ENCODE results near the gene BABAM2. TPM values are rescaled to one million over a fixed set of nuclear protein-coding genes. Genes with fewer than 3 reads are reported as not detected.

The BABAM2 gene
- total RNA-seq, 1 donor from 2014 or later: 41.0 TPM

DNA sequence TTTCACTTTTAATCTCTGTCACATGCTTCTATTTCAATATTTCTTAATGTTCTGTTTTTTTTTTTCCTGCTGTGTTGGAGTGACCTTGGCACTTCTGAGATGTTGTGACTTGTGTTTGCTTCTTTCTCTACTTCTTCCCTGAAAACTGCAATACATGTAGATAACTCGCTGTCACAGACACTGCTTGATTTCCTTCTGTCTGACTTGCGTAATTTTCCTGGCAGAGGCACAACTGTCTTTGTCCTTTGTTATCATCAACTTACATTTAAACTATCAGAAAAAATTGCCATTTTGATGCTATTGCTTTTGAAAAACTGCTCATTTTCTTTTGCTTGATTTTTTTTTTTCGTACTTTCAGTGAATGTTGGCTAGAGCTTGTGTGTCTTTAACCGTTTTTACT is 69.0 kb downstream of the BABAM2 start:
- H3K27me3 ChIP-seq: no peaks in the 10 kb centered on the region
- H3K27ac ChIP-seq: peak overlapping the region; percentile 53
- DNase-seq (ENCODE audit: extremely low spot score in 2 of 2): no peak
- H3K4me3 ChIP-seq: no peak overlapping the region
- no peaks in the 10 kb centered on the region for H3K9me3 ChIP-seq
- TF ChIP-seq, protein P1, sequence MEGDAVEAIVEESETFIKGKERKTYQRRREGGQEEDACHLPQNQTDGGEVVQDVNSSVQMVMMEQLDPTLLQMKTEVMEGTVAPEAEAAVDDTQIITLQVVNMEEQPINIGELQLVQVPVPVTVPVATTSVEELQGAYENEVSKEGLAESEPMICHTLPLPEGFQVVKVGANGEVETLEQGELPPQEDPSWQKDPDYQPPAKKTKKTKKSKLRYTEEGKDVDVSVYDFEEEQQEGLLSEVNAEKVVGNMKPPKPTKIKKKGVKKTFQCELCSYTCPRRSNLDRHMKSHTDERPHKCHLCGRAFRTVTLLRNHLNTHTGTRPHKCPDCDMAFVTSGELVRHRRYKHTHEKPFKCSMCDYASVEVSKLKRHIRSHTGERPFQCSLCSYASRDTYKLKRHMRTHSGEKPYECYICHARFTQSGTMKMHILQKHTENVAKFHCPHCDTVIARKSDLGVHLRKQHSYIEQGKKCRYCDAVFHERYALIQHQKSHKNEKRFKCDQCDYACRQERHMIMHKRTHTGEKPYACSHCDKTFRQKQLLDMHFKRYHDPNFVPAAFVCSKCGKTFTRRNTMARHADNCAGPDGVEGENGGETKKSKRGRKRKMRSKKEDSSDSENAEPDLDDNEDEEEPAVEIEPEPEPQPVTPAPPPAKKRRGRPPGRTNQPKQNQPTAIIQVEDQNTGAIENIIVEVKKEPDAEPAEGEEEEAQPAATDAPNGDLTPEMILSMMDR (IDR thresholded peaks at IDR 0.05): no peak
- intact Hi-C loops (cut with DNase I): loop anchor here (5.0 to 10.0 kb wide), 2 partner anchors 255 to 433 kb away; partner anchors contain the start of gene FOSL2
- H3K4me1 ChIP-seq: peaks cover 56% of the 10 kb centered on the region
- no peaks in the 10 kb centered on the region for H3K36me3 ChIP-seq

DNA sequence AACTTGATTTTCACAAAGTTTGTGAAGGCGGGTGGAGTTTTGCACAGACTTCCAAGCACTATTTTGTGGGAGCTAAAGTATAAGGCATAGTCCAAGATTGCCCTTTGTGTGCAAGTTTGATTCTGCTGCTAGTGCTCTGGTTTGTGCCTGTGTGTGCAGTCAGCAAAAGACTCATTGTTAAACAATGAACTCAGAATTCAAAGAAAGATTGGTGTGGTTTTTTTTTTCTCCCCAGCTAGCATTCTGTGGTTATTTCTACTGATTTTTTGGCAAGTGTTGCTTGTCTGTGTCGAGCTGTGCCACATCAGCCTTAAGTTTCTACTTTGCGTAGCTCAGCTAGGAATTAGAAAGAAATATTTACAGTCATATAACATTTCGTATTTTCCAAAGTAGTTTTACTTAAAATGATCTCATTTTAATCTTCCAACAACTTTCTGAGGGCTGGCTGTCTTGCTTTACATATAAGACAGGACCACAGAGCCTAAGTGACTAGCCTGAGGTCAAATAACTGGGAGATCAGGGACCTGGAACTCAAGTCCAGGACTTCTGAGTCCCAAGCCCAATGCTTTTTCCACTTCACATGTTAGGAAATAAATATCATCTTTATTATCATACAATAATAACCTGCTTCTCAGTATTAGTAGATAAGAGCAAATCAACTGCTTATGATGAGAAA is 69.8 kb downstream of the BABAM2 start:
- TF ChIP-seq, protein P1 (IDR thresholded peaks at IDR 0.05): no peak
- no peak for TF ChIP-seq POLR2A (IDR thresholded peaks at IDR 0.05)
- TF ChIP-seq POLR2AphosphoS5 (IDR thresholded peaks at IDR 0.05; ENCODE audit: insufficient read depth in 1 of 2, low read depth in 1 of 2): no peak
- Histone ChIP-seq H3K27me3 (no peaks in the 10 kb centered on the region), H3K4me1 (peaks cover 47% of the 10 kb centered on the region), H3K4me3 (no peak overlapping the region), H3K27ac (peak overlapping the region; percentile 53), H3K9me3 (no peaks in the 10 kb centered on the region), H3K36me3 (no peaks in the 10 kb centered on the region)
- DNase-seq (ENCODE audit: extremely low spot score in 2 of 2): no peak
- intact Hi-C loops (cut with DNase I): no loop called here

DNA sequence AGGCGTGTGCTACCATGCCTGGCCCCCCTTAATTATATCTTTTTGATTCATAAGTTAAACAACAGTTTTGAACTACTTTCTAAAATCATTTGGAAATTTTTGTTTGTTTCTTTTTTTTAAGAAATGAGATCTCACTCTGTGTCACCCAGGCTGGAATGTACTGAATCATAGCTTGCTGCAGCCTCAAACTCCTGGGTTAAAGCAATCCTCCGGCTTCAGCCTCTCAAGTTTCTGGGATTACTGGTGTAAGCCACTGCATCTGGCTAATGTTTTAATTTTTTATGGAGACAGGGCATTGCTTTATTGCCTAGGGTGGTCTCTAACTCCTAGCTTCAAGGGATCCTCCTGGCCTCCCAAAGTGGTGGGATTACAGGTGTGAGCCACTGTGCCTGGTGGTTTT is 71.5 kb downstream of the BABAM2 start:
- Histone ChIP-seq H3K27me3 (no peaks in the 10 kb centered on the region), H3K27ac (peak overlapping the region; percentile 14), H3K9me3 (no peaks in the 10 kb centered on the region), H3K4me1 (peaks cover 44% of the 10 kb centered on the region), H3K36me3 (no peaks in the 10 kb centered on the region), H3K4me3 (no peak overlapping the region)
- TF ChIP-seq POLR2A (IDR thresholded peaks at IDR 0.05) (no peak), POLR2AphosphoS5 (IDR thresholded peaks at IDR 0.05; ENCODE audit: insufficient read depth in 1 of 2, low read depth in 1 of 2) (no peak)
- TF ChIP-seq, protein P1 (IDR thresholded peaks at IDR 0.05): no peak
- no peak for DNase-seq (ENCODE audit: extremely low spot score in 2 of 2)
- intact Hi-C loops (cut with DNase I): no loop called here

DNA sequence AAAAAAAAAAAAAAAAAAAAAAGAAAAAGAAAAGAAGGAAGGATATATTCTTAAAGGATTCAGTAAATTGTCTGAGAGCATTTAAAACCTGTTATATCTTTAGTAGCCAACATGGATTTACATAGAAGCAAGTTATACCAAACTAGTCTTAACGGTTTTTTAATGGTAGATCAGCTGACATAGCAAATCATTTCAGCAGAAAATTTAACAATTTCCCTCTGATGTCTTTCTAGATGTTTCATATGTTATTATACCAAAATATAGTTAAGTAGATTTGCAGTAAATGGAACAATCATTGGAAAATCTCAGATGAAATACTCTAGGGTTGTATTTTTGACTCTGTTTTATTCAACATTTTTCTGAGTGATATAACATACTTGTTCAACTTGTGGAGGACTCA is 72.9 kb downstream of the BABAM2 start:
- Histone ChIP-seq H3K27ac (no peak overlapping the region), H3K9me3 (no peaks in the 10 kb centered on the region), H3K4me3 (no peak overlapping the region), H3K4me1 (peaks cover 46% of the 10 kb centered on the region), H3K36me3 (no peaks in the 10 kb centered on the region), H3K27me3 (no peaks in the 10 kb centered on the region)
- intact Hi-C loops (cut with DNase I): no loop called here
- no peak for DNase-seq (ENCODE audit: extremely low spot score in 2 of 2)
- TF ChIP-seq, protein P1 (IDR thresholded peaks at IDR 0.05): no peak
- no peak for TF ChIP-seq POLR2AphosphoS5 (IDR thresholded peaks at IDR 0.05; ENCODE audit: insufficient read depth in 1 of 2, low read depth in 1 of 2)
- no peak for TF ChIP-seq POLR2A (IDR thresholded peaks at IDR 0.05)

DNA sequence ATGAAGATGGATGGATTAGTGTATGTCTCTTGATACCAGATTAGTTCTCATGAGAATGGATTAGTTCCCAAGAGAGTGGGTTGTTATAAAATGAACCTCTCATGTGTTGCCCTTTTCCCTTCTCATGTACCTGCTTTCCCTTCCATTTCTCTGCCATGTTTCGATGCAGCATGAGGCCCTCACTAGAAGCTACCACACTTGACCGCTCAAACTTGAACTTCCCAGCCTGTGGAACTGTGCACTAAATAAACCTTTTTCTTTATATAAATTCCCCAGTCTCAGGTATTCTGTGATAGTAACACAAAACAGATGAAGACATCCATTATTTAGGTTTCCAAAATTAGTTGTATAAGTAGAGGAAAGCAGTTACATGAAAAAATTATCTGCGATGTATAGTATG is 73.5 kb downstream of the BABAM2 start:
- Histone ChIP-seq H3K27me3 (no peaks in the 10 kb centered on the region), H3K4me3 (no peak overlapping the region), H3K27ac (no peak overlapping the region), H3K4me1 (peaks cover 40% of the 10 kb centered on the region), H3K36me3 (no peaks in the 10 kb centered on the region), H3K9me3 (no peaks in the 10 kb centered on the region)
- DNase-seq (ENCODE audit: extremely low spot score in 2 of 2): no peak
- intact Hi-C loops (cut with DNase I): no loop called here
- TF ChIP-seq POLR2AphosphoS5 (IDR thresholded peaks at IDR 0.05; ENCODE audit: insufficient read depth in 1 of 2, low read depth in 1 of 2): no peak
- no peak for TF ChIP-seq POLR2A (IDR thresholded peaks at IDR 0.05)
- TF ChIP-seq, protein P1 (IDR thresholded peaks at IDR 0.05): no peak

Data from vagina (tissue), 2 donors.